HepG2 (cell line): ENCODE data around the gene IQCE. TPM values are rescaled to one million over a fixed set of nuclear protein-coding genes. Genes with fewer than 3 reads are reported as not detected.
A peak's percentile ranks its signal among the peaks of the same experiment; 100 is the strongest.

ENCODE experiments used
- AKAP8 ChIP-seq: sonication (generic); formaldehyde crosslinking; IDR thresholded peaks from 2 replicates; pipeline ENCODE4 v1.5.1; 2020; ENCODE audit warnings: mild to moderate bottlenecking, missing genetic modification reagents
- ETS1 ChIP-seq: sonication (generic); formaldehyde crosslinking; IDR thresholded peaks from 2 replicates; pipeline ENCODE4 v1.4.0; 2020; ENCODE audit warnings: missing genetic modification reagents
- FOXP4 ChIP-seq: sonication (generic); formaldehyde crosslinking; IDR thresholded peaks from 2 replicates; pipeline ENCODE4 v1.4.0; 2020; ENCODE audit warnings: missing genetic modification reagents
- ISL2 ChIP-seq: sonication (generic); formaldehyde crosslinking; IDR thresholded peaks from 2 replicates; pipeline ENCODE4 v1.5.0; 2020; ENCODE audit warnings: missing genetic modification reagents
- NR3C1 ChIP-seq: sonication (generic); formaldehyde crosslinking; IDR thresholded peaks from 2 replicates; pipeline ENCODE4 v1.4.0; 2020; ENCODE audit warnings: missing genetic modification reagents
- SIN3A ChIP-seq: IDR thresholded peaks from 2 replicates; pipeline ENCODE4 v1.6.1; 2011; ENCODE audit warnings: low read depth, mild to moderate bottlenecking, control low read depth, low read length, borderline replicate concordance
- STAG1 ChIP-seq: sonication (generic); formaldehyde crosslinking; IDR thresholded peaks from 2 replicates; pipeline ENCODE4 v1.4.0; 2020; ENCODE audit warnings: missing genetic modification reagents
- TOPORS ChIP-seq: sonication (generic); formaldehyde crosslinking; IDR thresholded peaks from 2 replicates; pipeline ENCODE4 v1.8.0; 2023; ENCODE audit warnings: mild to moderate bottlenecking, missing genetic modification reagents
- TRIM24 ChIP-seq: sonication (generic); formaldehyde crosslinking; IDR thresholded peaks from 2 replicates; pipeline ENCODE4 v1.8.0; 2022; ENCODE audit warnings: mild to moderate bottlenecking, missing genetic modification reagents
- ZMYM2 ChIP-seq: sonication (generic); formaldehyde crosslinking; IDR thresholded peaks from 2 replicates; pipeline ENCODE4 v1.8.0; 2022; ENCODE audit warnings: mild to moderate bottlenecking, missing genetic modification reagents
- ZNF124 ChIP-seq: sonication (generic); formaldehyde crosslinking; IDR thresholded peaks from 2 replicates; pipeline ENCODE4 v1.4.0; 2020; ENCODE audit warnings: missing genetic modification reagents
- ZNF180 ChIP-seq: sonication (generic); formaldehyde crosslinking; IDR thresholded peaks from 2 replicates; pipeline ENCODE4 v1.4.0; 2020; ENCODE audit warnings: low read depth, missing genetic modification reagents, borderline replicate concordance
- ZNF329 ChIP-seq: sonication (generic); formaldehyde crosslinking; IDR thresholded peaks from 2 replicates; pipeline ENCODE4 v1.9.0; 2021; ENCODE audit warnings: low read depth, mild to moderate bottlenecking, missing genetic modification reagents
- ZNF609 ChIP-seq: sonication (generic); formaldehyde crosslinking; IDR thresholded peaks from 2 replicates; pipeline ENCODE4 v1.4.0; 2020; ENCODE audit warnings: mild to moderate bottlenecking, missing genetic modification reagents, borderline replicate concordance
- ZNF704 ChIP-seq: sonication (generic); formaldehyde crosslinking; IDR thresholded peaks from 2 replicates; pipeline ENCODE4 v1.8.1; 2023; ENCODE audit warnings: mild to moderate bottlenecking, inconsistent platforms, moderate library complexity, missing genetic modification reagents, borderline replicate concordance
- ZNF777 ChIP-seq: sonication (generic); formaldehyde crosslinking; IDR thresholded peaks from 2 replicates; pipeline ENCODE4 v1.4.0; 2020; ENCODE audit warnings: missing genetic modification reagents
- ZSCAN22 ChIP-seq: sonication (generic); formaldehyde crosslinking; IDR thresholded peaks from 2 replicates; pipeline ENCODE4 v1.4.0; 2020; ENCODE audit warnings: mild to moderate bottlenecking, missing genetic modification reagents
- polyA plus RNA-seq, 8 experiments: library from polyadenylated mRNA; depleted of rRNA in 3 of 8; stranded (reverse) in 7 of 8; unstranded in 1 of 8; fragments of >200 nt; fragmentation: Illumina TruSeq in 4 of 8; extraction: Trizol in 4 of 8; gene quantifications; 2 replicates each; pipeline versions ENCODE4 v1.2.1 to v1.2.3, GENCODE V29; 2011 to 2016; ENCODE audit warnings: low read depth in 4 of 8, missing spikeins in 1 of 8, mixed read lengths in 1 of 8; ENCODE audit not compliant: insufficient read depth in 1 of 8
- total RNA-seq, 5 experiments: library from RNA; depleted of rRNA; stranded (reverse); fragments of >200 nt; fragmentation: Illumina TruSeq; extraction: Trizol; gene quantifications; 2 replicates each; pipeline ENCODE4 v1.2.3, GENCODE V29; 2016; ENCODE audit warnings: low read depth in 1 of 5
- TF ChIP-seq, protein P1 (sequence below): sonication (generic); formaldehyde crosslinking; IDR thresholded peaks from 2 replicates; pipeline ENCODE4 v1.5.0; 2020; ENCODE audit warnings: missing genetic modification reagents

Gene IQCE
- total and polyA plus RNA-seq, 2 of the 13 experiments (the other 11 are each of a cell fraction or from before 2014, with no cell fraction given) = 1.5 to 2.5 TPM

DNA sequence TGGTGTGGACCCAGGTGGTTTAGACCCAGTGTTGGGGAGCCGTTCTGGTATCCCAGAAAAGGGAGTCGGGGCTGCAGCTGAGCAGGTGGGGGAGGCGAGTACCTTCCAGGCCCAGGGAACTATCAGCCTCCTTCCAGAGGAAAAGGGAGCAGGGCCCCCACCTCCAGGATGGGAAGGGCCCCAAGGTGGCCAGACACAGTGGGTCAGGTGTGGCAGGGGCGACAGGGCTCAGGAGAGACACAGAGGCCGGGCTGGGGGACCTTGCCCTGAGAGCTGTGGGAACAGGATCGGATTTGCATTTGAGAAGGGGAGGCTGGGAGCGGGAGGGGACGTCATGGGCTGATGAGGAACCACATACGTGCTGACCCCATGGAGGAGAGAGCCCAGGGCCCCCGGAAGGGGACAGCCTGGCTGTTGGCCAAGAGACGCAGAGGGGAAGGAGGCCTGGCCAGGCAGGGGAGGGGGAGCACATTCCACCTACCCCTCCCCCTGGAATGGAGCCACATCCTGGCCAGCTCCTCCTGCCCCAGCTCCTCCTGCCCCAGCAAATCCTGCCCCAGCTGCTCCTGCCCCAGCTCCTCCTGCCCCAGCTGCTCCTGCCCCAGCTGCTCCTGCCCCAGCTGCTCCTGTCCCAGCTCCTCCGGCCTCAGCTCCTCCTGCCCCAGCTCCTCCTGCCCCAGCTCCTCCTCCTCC, 63.3 kb downstream of the IQCE start (continued):
- TF ChIP-seq ZNF609 (CRISPR knock-in tag) = peak; percentile 77
- peak; percentile 35; the same call in 1 of the 2 replicates for TF ChIP-seq ZNF329
- no peak for TF ChIP-seq ZSCAN22
- peak; percentile 21; the same call in 1 of the 2 replicates for TF ChIP-seq ZNF704 (CRISPR knock-in tag)
- TF ChIP-seq FOXP4 (CRISPR knock-in tag) = peak; percentile 70
- TF ChIP-seq ETS1 (CRISPR knock-in tag) = no peak
- no peak for TF ChIP-seq NR3C1
- peak; percentile 51; the same call in 1 of the 2 replicates for TF ChIP-seq ISL2 (CRISPR knock-in tag)
- TF ChIP-seq, protein P1, sequence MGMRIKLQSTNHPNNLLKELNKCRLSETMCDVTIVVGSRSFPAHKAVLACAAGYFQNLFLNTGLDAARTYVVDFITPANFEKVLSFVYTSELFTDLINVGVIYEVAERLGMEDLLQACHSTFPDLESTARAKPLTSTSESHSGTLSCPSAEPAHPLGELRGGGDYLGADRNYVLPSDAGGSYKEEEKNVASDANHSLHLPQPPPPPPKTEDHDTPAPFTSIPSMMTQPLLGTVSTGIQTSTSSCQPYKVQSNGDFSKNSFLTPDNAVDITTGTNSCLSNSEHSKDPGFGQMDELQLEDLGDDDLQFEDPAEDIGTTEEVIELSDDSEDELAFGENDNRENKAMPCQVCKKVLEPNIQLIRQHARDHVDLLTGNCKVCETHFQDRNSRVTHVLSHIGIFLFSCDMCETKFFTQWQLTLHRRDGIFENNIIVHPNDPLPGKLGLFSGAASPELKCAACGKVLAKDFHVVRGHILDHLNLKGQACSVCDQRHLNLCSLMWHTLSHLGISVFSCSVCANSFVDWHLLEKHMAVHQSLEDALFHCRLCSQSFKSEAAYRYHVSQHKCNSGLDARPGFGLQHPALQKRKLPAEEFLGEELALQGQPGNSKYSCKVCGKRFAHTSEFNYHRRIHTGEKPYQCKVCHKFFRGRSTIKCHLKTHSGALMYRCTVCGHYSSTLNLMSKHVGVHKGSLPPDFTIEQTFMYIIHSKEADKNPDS = 0 out of 2 replicates have a peak, but pooled peaks have one; percentile 28
- no peak for TF ChIP-seq TOPORS (CRISPR knock-in tag)
- no peak for TF ChIP-seq ZMYM2 (CRISPR knock-in tag)
- TF ChIP-seq ZNF777 = no peak
- peak; percentile 76; the same call in 1 of the 2 replicates for TF ChIP-seq SIN3A
- no peak for TF ChIP-seq STAG1
- TF ChIP-seq AKAP8 (CRISPR knock-in tag) = peak; percentile 82
- TF ChIP-seq ZNF124 (CRISPR knock-in tag) = no peak
- no peak for TF ChIP-seq ZNF180
- no peak for TF ChIP-seq TRIM24 (CRISPR knock-in tag)
